ENCODE results near the gene CHST14.

CHST14 gene

DNA sequence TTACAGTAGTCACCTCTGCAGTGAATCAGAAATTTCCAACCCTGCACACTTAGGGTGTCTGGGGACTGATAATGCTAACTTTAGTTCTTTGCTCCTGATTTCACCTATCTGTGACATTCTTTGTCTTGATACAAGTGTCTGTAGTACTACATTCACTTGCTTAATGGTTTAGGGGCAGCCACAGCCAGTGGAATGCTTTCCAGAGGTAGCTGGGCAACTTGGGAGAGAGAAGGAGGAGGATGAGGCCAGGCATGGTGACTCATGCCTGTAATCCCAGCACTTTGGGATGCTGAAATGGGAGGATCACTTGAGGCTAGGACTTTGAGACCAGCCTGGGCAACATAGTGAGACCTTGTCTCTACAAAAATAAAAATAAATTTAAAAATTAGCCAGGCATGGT lies 21.5 kb upstream of the CHST14 start:
- H3K4me2 ChIP-seq (ENCODE audit: low read length) = no peak overlapping the region
- H3K36me3 ChIP-seq (ENCODE audit: control insufficient read depth, low read length) = no peaks in the 10 kb centered on the region
- peaks cover 89% of the 10 kb centered on the region for H3K79me2 ChIP-seq (ENCODE audit: control insufficient read depth, low read length)
- H3F3A ChIP-seq (ENCODE audit: control insufficient read depth, insufficient read depth) = no peaks in the 10 kb centered on the region
- H3K4me3 ChIP-seq (ENCODE audit: low read length) = no peak overlapping the region
- no peak for TF ChIP-seq EZH2phosphoT487 (IDR thresholded peaks at IDR 0.05; ENCODE audit: borderline replicate concordance, low read length)
- TF ChIP-seq, protein P1, sequence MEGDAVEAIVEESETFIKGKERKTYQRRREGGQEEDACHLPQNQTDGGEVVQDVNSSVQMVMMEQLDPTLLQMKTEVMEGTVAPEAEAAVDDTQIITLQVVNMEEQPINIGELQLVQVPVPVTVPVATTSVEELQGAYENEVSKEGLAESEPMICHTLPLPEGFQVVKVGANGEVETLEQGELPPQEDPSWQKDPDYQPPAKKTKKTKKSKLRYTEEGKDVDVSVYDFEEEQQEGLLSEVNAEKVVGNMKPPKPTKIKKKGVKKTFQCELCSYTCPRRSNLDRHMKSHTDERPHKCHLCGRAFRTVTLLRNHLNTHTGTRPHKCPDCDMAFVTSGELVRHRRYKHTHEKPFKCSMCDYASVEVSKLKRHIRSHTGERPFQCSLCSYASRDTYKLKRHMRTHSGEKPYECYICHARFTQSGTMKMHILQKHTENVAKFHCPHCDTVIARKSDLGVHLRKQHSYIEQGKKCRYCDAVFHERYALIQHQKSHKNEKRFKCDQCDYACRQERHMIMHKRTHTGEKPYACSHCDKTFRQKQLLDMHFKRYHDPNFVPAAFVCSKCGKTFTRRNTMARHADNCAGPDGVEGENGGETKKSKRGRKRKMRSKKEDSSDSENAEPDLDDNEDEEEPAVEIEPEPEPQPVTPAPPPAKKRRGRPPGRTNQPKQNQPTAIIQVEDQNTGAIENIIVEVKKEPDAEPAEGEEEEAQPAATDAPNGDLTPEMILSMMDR (IDR thresholded peaks at IDR 0.05; ENCODE audit: low read depth, low read length, poor library complexity, severe bottlenecking) = no peak
- H3K9me2 ChIP-seq (replicated peaks; ENCODE audit: control insufficient read depth, low read length) = no peaks in the 10 kb centered on the region
- no peaks in the 10 kb centered on the region for H3K27me3 ChIP-seq (ENCODE audit: control insufficient read depth, low read length)
- no peaks in the 10 kb centered on the region for H3K9me3 ChIP-seq (ENCODE audit: control insufficient read depth, insufficient read depth, low read length)
- peaks cover 32% of the 10 kb centered on the region for H3K4me1 ChIP-seq (ENCODE audit: control insufficient read depth, low read length)
- H3K27ac ChIP-seq (ENCODE audit: low read depth, low read length) = no peak overlapping the region
- peaks cover 15% of the 10 kb centered on the region for H4K20me1 ChIP-seq (ENCODE audit: control insufficient read depth, insufficient read depth, low read depth, low read length)

DNA sequence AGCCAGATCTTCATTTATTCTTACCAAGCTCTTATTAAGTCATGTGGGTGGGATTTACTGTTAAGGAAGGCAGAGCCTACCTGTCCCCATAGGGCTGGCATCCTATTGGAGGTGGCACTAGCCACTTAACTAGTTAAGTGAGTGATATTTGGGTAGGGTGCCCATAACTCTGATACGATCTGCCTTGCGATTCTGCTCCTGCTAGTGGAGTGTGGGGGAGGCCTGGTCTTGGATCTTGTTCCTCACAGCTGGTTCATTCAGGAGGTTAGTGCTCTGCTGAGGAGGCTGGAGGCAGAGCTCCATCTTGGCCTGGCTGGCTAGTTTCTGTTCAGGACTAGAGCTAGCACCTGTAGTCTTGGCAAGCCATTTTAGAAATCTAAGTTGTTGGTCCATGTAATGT lies 20.7 kb upstream of the CHST14 start:
- no peak for TF ChIP-seq EZH2phosphoT487 (IDR thresholded peaks at IDR 0.05; ENCODE audit: borderline replicate concordance, low read length)
- TF ChIP-seq, protein P1 (IDR thresholded peaks at IDR 0.05; ENCODE audit: low read depth, low read length, poor library complexity, severe bottlenecking) = no peak
- H3K79me2 ChIP-seq (ENCODE audit: control insufficient read depth, low read length) = peaks cover 89% of the 10 kb centered on the region
- H3K36me3 ChIP-seq (ENCODE audit: control insufficient read depth, low read length) = no peaks in the 10 kb centered on the region
- H3K9me3 ChIP-seq (ENCODE audit: control insufficient read depth, insufficient read depth, low read length) = no peaks in the 10 kb centered on the region
- no peak overlapping the region for H3K27ac ChIP-seq (ENCODE audit: low read depth, low read length)
- peaks cover 32% of the 10 kb centered on the region for H3K4me1 ChIP-seq (ENCODE audit: control insufficient read depth, low read length)
- no peaks in the 10 kb centered on the region for H3K27me3 ChIP-seq (ENCODE audit: control insufficient read depth, low read length)
- no peaks in the 10 kb centered on the region for H3F3A ChIP-seq (ENCODE audit: control insufficient read depth, insufficient read depth)
- peaks cover 12% of the 10 kb centered on the region for H4K20me1 ChIP-seq (ENCODE audit: control insufficient read depth, insufficient read depth, low read depth, low read length)
- no peaks in the 10 kb centered on the region for H3K9me2 ChIP-seq (replicated peaks; ENCODE audit: control insufficient read depth, low read length)
- no peak overlapping the region for H3K4me2 ChIP-seq (ENCODE audit: low read length)
- no peak overlapping the region for H3K4me3 ChIP-seq (ENCODE audit: low read length)

DNA sequence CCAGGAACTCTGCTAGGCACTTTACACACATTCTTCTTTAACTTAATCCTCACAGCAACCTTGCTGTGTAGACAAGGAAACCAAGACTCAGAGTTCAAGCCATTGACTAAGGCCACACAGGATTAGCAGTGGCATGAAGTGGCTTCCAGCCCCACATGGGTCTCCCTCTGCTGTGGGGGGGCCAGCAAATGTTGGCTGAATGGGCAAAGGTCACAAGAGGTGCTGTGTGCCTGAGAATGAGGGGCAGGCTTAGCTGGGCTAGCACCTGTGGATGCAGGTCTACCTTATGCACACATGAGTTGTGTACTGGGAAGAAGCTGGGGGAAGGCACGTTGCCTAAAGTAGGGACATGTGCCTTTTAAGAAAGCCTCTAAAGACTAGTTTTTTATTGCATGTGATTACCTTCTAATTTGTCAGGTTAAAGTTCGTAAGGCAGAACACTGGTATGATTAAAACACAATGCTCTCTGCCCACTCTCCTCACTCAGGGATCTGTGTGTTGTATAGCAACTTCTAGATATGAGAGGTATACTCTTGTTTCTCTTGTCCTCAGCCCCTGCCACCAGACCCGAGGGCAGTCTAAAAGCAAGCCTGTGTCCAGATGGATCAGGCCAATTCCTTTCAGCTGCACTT lies 19.1 kb upstream of the CHST14 start:
- H3K79me2 ChIP-seq (ENCODE audit: control insufficient read depth, low read length) = peaks cover 89% of the 10 kb centered on the region
- H3F3A ChIP-seq (ENCODE audit: control insufficient read depth, insufficient read depth) = no peaks in the 10 kb centered on the region
- H3K27me3 ChIP-seq (ENCODE audit: control insufficient read depth, low read length) = no peaks in the 10 kb centered on the region
- H3K9me2 ChIP-seq (replicated peaks; ENCODE audit: control insufficient read depth, low read length) = no peaks in the 10 kb centered on the region
- peak overlapping the region; percentile 6; the same call in 1 of the 2 replicates for H3K27ac ChIP-seq (ENCODE audit: low read depth, low read length)
- H3K4me2 ChIP-seq (ENCODE audit: low read length) = peak overlapping the region; percentile 53
- TF ChIP-seq EZH2phosphoT487 (IDR thresholded peaks at IDR 0.05; ENCODE audit: borderline replicate concordance, low read length) = no peak
- TF ChIP-seq, protein P1 (IDR thresholded peaks at IDR 0.05; ENCODE audit: low read depth, low read length, poor library complexity, severe bottlenecking) = no peak
- peak overlapping the region; percentile 13; the same call in 1 of the 2 replicates for H3K4me3 ChIP-seq (ENCODE audit: low read length)
- H3K9me3 ChIP-seq (ENCODE audit: control insufficient read depth, insufficient read depth, low read length) = no peaks in the 10 kb centered on the region
- peaks cover 32% of the 10 kb centered on the region for H3K4me1 ChIP-seq (ENCODE audit: control insufficient read depth, low read length)
- peaks cover 15% of the 10 kb centered on the region for H4K20me1 ChIP-seq (ENCODE audit: control insufficient read depth, insufficient read depth, low read depth, low read length)
- no peaks in the 10 kb centered on the region for H3K36me3 ChIP-seq (ENCODE audit: control insufficient read depth, low read length)

All from DOHH2 (cell line).